Esophagus (tissue), 2 donors: ENCODE measurements around the gene SUSD4. TPM values are rescaled to one million over a fixed set of nuclear protein-coding genes. Genes with fewer than 3 reads are reported as not detected.

ENCODE experiments used
- H3K27ac ChIP-seq, 2 donors: one replicate each; pipeline ENCODE4 v1.5.1; 2013; ENCODE audit warnings: low read depth in 2 of 2, mild to moderate bottlenecking in 2 of 2, inconsistent platforms in 1 of 2, low read length in 1 of 2, moderate library complexity in 1 of 2
- H3K27me3 ChIP-seq, 2 donors: one replicate each; pipeline ENCODE4 v1.6.1; 2013; ENCODE audit warnings: low read length in 2 of 2, control low read depth in 1 of 2, mild to moderate bottlenecking in 1 of 2; ENCODE audit not compliant: insufficient read depth in 2 of 2, control insufficient read depth in 1 of 2
- H3K36me3 ChIP-seq, 2 donors: one replicate each; pipeline ENCODE4 v1.6.1; 2013; ENCODE audit warnings: low read length in 1 of 2; ENCODE audit not compliant: control insufficient read depth in 2 of 2, insufficient read depth in 2 of 2
- H3K4me1 ChIP-seq, 2 donors: one replicate each; pipeline ENCODE4 v1.6.1; 2013; ENCODE audit warnings: low read length in 1 of 2; ENCODE audit not compliant: control insufficient read depth in 2 of 2, insufficient read depth in 2 of 2
- H3K4me3 ChIP-seq, 2 donors: one replicate each; pipeline ENCODE4 v1.5.1; 2013; ENCODE audit warnings: low read length in 2 of 2, mild to moderate bottlenecking in 2 of 2, low read depth in 1 of 2, moderate library complexity in 1 of 2
- H3K9me3 ChIP-seq, 2 donors: one replicate each; pipeline ENCODE4 v1.6.1; 2013; ENCODE audit warnings: mild to moderate bottlenecking in 2 of 2, low read depth in 1 of 2, low read length in 1 of 2, moderate library complexity in 1 of 2; ENCODE audit not compliant: control insufficient read depth in 2 of 2, insufficient read depth in 1 of 2
- WGBS, 2 donors: extraction: QIAGEN DNeasy Blood & Tissue Kit; methylation state at CpG; one replicate each; pipeline ENCODE4 v1.1.7; 2013; 5-methylcytosine and 5-hydroxymethylcytosine counted together
- polyA plus RNA-seq, 2 donors: library from polyadenylated mRNA; stranded (reverse); fragments of 200-250 nt; gene quantifications; one replicate each; pipeline ENCODE4 v1.2.3, GENCODE V29; 2013
- donor health status: healthy with polysubstance abuse.
- donor health status: Bipolar disorder and iron deficiency.

The SUSD4 gene
- polyA plus RNA-seq, 2 donors: 39.5 to 50.5 TPM

- 74 to 78% methylated on average over 7 of the region's 7 CpGs for WGBS, 2 donors
- Histone ChIP-seq H3K4me3 (no peak overlapping the region), H3K9me3 (no peaks in the 10 kb centered on the region), H3K4me1 (peaks cover 0 to 6% of the 10 kb centered on the region in 2 donors), H3K27me3 (no peaks in the 10 kb centered on the region), H3K27ac (no peak overlapping the region), H3K36me3 (no peaks in the 10 kb centered on the region)
Measured at GRCh38 chr1:223332997-223333396, 31.0 kb downstream of the SUSD4 start.

DNA sequence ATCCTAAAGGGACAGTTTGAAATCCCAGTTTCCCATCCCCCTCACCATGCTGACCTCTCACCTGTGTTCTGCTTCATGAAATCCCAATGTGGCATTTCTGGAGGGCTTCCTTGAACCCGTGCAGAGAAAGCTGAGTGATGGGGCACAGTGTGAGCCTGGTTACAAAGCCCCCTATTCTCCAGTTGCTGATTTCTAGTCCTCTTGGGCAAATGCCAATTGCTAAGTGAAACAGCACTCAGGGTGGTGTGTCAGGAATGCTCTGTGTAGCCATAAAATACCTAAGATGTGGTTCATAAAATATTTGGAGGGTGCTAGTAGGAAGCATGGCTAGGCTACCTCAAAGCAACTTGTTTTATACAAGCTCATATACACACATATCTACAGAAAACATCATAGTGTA lies 32.0 kb downstream of the SUSD4 start:
- 38 to 42% methylated on average over 1 of the region's 1 CpG for WGBS, 2 donors
- peaks cover 0 to 9% of the 10 kb centered on the region in 2 donors for H3K4me1 ChIP-seq
- no peaks in the 10 kb centered on the region for H3K27me3 ChIP-seq
- H3K27ac ChIP-seq: peak overlapping the region in 1 of 2 donors; percentile 25
- H3K4me3 ChIP-seq: no peak overlapping the region
- H3K9me3 ChIP-seq: no peaks in the 10 kb centered on the region
- no peaks in the 10 kb centered on the region for H3K36me3 ChIP-seq

DNA sequence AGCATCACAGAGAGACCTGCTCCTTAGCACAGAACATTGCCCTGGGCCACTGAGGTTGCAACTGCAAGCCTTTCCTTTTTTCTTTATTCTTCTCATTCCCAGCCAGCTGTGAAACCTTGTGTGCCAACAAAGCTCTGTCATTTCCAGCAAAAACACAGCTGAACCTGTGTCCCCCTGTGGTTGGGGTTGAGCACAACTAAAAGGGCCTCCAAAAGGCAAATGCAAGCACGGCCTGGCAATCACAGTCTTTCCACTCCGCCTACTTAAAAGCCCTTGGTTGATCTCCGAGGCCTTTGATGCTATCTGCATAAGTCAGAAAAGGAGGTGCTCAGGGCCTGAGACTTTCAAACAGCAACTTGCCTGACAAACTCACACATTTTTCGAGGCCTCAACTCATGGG lies 32.7 kb downstream of the SUSD4 start:
- Histone ChIP-seq H3K4me1 (peaks cover 0 to 9% of the 10 kb centered on the region in 2 donors), H3K9me3 (no peaks in the 10 kb centered on the region), H3K36me3 (no peaks in the 10 kb centered on the region), H3K27me3 (no peaks in the 10 kb centered on the region), H3K27ac (peak overlapping the region; percentile 25 to 36), H3K4me3 (no peak overlapping the region)
- 37 to 56% methylated on average over 4 of the region's 4 CpGs for WGBS, 2 donors

DNA sequence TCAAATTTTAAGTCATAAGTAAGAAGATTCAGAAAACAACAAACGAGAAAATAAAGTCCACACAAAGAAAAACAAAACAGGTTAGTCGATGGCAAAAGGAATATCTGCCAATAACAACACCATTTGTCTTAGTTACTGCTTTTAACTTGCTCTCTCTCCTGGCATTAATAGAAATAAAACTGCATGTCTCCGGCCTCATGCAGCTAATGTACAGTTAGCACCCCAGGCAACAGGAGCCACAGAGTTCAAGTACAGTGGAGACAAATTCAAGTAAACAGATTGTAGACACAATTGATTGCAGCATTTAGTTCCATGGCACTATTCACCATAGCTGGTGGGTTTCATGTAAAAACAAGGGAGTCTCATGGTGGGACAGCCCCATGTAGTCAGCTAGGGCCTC lies 33.5 kb downstream of the SUSD4 start:
- no peaks in the 10 kb centered on the region for H3K9me3 ChIP-seq
- H3K4me1 ChIP-seq: peaks cover 0 to 9% of the 10 kb centered on the region in 2 donors
- H3K27me3 ChIP-seq: no peaks in the 10 kb centered on the region
- no peak overlapping the region for H3K4me3 ChIP-seq
- no peaks in the 10 kb centered on the region for H3K36me3 ChIP-seq
- H3K27ac ChIP-seq: peak overlapping the region in 1 of 2 donors; percentile 53
- 38 to 47% methylated on average over 3 of the region's 3 CpGs for WGBS, 2 donors

DNA sequence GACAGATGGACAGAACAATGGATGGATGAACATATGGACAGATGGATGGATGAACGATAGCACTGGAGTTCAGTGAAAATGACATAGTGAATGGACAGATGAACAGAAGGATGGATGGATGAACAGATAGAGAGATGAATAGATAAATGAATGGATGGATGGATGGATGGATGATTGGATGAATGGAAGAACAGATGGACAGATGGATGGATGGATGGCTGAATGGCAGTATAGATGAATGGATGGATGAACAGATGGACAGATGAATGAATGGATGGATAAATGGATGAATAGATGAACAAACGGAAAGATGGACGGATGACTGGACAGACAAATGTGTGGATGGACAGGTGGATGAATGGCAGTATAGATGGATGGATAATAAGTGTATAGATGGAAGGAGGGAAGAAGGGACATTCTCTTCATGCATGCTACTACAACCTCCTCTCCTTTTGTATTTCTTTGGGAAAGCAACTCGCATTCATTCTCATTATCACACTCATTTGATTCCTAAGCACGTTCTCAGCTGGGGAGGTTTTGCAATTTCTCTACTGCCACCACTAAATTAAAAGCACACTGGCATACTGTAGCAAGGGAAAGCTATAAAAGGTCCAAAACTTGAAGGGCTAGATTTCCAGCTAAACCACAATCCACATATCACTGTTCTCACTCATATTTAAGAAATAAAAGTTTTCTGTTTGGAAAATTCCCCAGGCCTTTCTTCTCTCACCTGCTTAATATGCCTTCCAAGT lies 34.1 kb downstream of the SUSD4 start:
- no peaks in the 10 kb centered on the region for H3K27me3 ChIP-seq
- WGBS, 2 donors: 78 to 82% methylated on average over 5 of the region's 5 CpGs
- no peaks in the 10 kb centered on the region for H3K36me3 ChIP-seq
- H3K4me1 ChIP-seq: peaks cover 0 to 9% of the 10 kb centered on the region in 2 donors
- H3K4me3 ChIP-seq: no peak overlapping the region
- H3K27ac ChIP-seq: no peak overlapping the region
- no peaks in the 10 kb centered on the region for H3K9me3 ChIP-seq

DNA sequence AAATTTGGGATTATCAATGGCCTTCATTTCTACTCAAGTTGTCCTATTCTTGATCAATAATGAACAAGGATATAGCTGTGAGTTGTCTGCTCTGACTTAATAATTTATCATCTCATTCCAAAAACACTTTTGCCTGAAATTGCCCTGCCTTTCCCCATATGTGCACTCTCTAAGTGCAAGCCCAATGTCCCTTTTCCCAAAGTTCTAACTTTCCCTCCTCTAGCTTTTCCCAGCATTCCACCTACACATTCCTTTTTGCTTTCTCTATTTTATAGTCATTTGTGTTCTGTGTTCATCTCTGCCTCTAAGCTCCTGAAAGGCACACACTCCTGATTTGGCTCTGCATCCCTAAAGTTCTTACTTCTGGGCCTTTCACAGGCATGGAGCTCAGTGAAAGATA lies 34.7 kb downstream of the SUSD4 start:
- no peaks in the 10 kb centered on the region for H3K9me3 ChIP-seq
- no peaks in the 10 kb centered on the region for H3K27me3 ChIP-seq
- H3K36me3 ChIP-seq: no peaks in the 10 kb centered on the region
- no peak overlapping the region for H3K27ac ChIP-seq
- peaks cover 0 to 9% of the 10 kb centered on the region in 2 donors for H3K4me1 ChIP-seq
- H3K4me3 ChIP-seq: no peak overlapping the region

DNA sequence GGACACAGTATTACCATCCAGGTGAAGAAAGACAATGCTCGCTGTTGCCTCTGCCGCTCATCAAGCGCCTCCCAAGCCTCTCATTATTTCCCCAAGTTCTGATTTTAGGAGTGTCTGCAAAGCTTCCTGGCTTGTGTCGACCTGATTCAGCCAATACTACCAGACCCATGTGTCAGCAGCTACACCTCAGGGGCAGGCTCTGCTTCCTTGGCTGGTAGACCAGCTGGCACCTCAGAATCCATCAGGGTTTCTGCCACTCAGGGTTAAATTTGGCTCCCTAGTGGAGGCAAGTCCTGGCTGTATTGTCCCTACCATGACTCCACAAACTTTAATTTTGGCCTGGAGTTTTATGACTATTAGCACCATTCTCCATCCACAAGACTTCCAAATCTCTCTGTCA lies 35.4 kb downstream of the SUSD4 start:
- Histone ChIP-seq H3K4me1 (peaks cover 0 to 9% of the 10 kb centered on the region in 2 donors), H3K9me3 (no peaks in the 10 kb centered on the region), H3K27me3 (no peaks in the 10 kb centered on the region), H3K4me3 (no peak overlapping the region), H3K36me3 (no peaks in the 10 kb centered on the region), H3K27ac (peak overlapping the region; percentile 75 to 85)
- WGBS, 2 donors: 52 to 76% methylated on average over 4 of the region's 4 CpGs

DNA sequence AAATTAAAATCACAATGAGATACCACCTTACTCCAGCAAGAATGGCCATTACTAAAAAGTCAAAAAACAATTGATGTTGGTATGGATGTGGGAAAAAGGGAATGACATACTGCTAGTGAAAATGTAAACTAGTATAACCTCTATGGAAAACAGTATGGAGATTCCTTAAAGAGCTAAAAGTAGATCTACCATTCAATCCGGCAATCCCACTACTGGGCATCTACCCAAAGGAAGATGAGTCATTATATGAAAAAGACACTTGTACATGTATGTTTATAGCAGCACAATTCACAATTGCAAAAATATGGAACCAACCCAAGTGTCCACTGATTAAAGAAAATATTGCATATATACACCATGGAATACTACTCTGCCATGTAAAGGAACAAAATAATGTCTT lies 37.2 kb downstream of the SUSD4 start:
- Histone ChIP-seq H3K36me3 (no peaks in the 10 kb centered on the region), H3K27me3 (no peaks in the 10 kb centered on the region), H3K4me3 (no peak overlapping the region), H3K4me1 (peaks cover 0 to 9% of the 10 kb centered on the region in 2 donors), H3K9me3 (no peaks in the 10 kb centered on the region), H3K27ac (no peak overlapping the region)
- 33 to 37% methylated on average over 1 of the region's 1 CpG for WGBS, 2 donors

- Histone ChIP-seq H3K4me1 (peaks cover 0 to 7% of the 10 kb centered on the region in 2 donors), H3K27me3 (no peaks in the 10 kb centered on the region), H3K36me3 (no peaks in the 10 kb centered on the region), H3K27ac (no peak overlapping the region), H3K9me3 (no peaks in the 10 kb centered on the region), H3K4me3 (no peak overlapping the region)
- 36% methylated on average over 2 of the region's 2 CpGs for WGBS, 2 donors
Measured at GRCh38 chr1:223323491-223324484, 40.2 kb downstream of the SUSD4 start.
